H9 (cell line): ENCODE data around the gene IRS2. TPM values are rescaled to one million over a fixed set of nuclear protein-coding genes. Genes with fewer than 3 reads are reported as not detected.

ENCODE experiments used
- DNase-seq: peaks from one replicate; pipeline ENCODE4 v3.0.0-alpha.2; 2017
- H2AFZ ChIP-seq: one replicate; pipeline ENCODE4 v1.6.1; 2013; ENCODE audit warnings: mild to moderate bottlenecking, low read length, control low read depth, moderate library complexity
- H2AK5ac ChIP-seq: 2 replicates; pipeline ENCODE4 v1.6.1; 2013; ENCODE audit warnings: low read length, control low read depth, mixed read lengths; ENCODE audit not compliant: insufficient read length
- H2BK120ac ChIP-seq: one replicate; pipeline ENCODE4 v1.6.1; 2013; ENCODE audit warnings: low read depth, mild to moderate bottlenecking, low read length, control low read depth, inconsistent platforms; ENCODE audit not compliant: poor library complexity, severe bottlenecking
- H2BK12ac ChIP-seq: 2 replicates; pipeline ENCODE4 v1.6.1; 2013; ENCODE audit warnings: low read length, control low read depth, mixed read lengths, low read depth; ENCODE audit not compliant: insufficient read length
- H2BK15ac ChIP-seq: 2 replicates; pipeline ENCODE4 v1.6.1; 2013; ENCODE audit warnings: low read depth, low read length, control low read depth
- H2BK20ac ChIP-seq: one replicate; pipeline ENCODE4 v1.6.1; 2013; ENCODE audit warnings: low read depth, mild to moderate bottlenecking, low read length, control low read depth, inconsistent platforms; ENCODE audit not compliant: poor library complexity, severe bottlenecking
- H2BK5ac ChIP-seq: 2 replicates; pipeline ENCODE4 v1.6.1; 2013; ENCODE audit warnings: low read length, control low read depth, mixed read lengths; ENCODE audit not compliant: insufficient read length
- H3K14ac ChIP-seq: 2 replicates; pipeline ENCODE4 v1.6.1; 2013; ENCODE audit warnings: low read length, control low read depth; ENCODE audit not compliant: insufficient read depth
- H3K18ac ChIP-seq: 2 replicates; pipeline ENCODE4 v1.6.1; 2013; ENCODE audit warnings: low read depth, mild to moderate bottlenecking, mixed read lengths, low read length, control low read depth; ENCODE audit not compliant: insufficient read length
- H3K23ac ChIP-seq: 2 replicates; pipeline ENCODE4 v1.6.1; 2013; ENCODE audit warnings: low read length, control low read depth, mixed read lengths, low read depth; ENCODE audit not compliant: insufficient read length
- H3K23me2 ChIP-seq: 2 replicates; pipeline ENCODE4 v1.6.1; 2013; ENCODE audit warnings: low read depth, mild to moderate bottlenecking, mixed read lengths, low read length, control low read depth; ENCODE audit not compliant: insufficient read length, poor library complexity, severe bottlenecking
- H3K27ac ChIP-seq: 2 replicates; pipeline ENCODE4 v1.5.1; 2013; ENCODE audit warnings: low read length, control low read depth, mixed read lengths, low read depth; ENCODE audit not compliant: insufficient read length
- H3K27me3 ChIP-seq: 2 replicates; pipeline ENCODE4 v1.6.1; 2013; ENCODE audit warnings: low read length, control low read depth, inconsistent platforms; ENCODE audit not compliant: insufficient read depth
- H3K4ac ChIP-seq: 2 replicates; pipeline ENCODE4 v1.6.1; 2013; ENCODE audit warnings: low read depth, mild to moderate bottlenecking, control low read depth, inconsistent platforms, low read length, moderate library complexity
- H3K4me1 ChIP-seq: 2 replicates; pipeline ENCODE4 v1.6.1; 2013; ENCODE audit warnings: low read length, control low read depth, inconsistent platforms; ENCODE audit not compliant: insufficient read depth
- H3K4me2 ChIP-seq: 2 replicates; pipeline ENCODE4 v1.6.1; 2013; ENCODE audit warnings: low read length, control low read depth, mixed read lengths; ENCODE audit not compliant: insufficient read length, insufficient read depth
- H3K56ac ChIP-seq: 2 replicates; pipeline ENCODE4 v1.6.1; 2013; ENCODE audit warnings: low read depth, mild to moderate bottlenecking, mixed read lengths, low read length, control low read depth; ENCODE audit not compliant: insufficient read length
- H3K79me1 ChIP-seq: 2 replicates; pipeline ENCODE4 v1.6.1; 2013; ENCODE audit warnings: low read depth, mild to moderate bottlenecking, moderate library complexity, low read length, control low read depth, inconsistent platforms; ENCODE audit not compliant: insufficient read depth, poor library complexity, severe bottlenecking
- H3K79me2 ChIP-seq: 2 replicates; pipeline ENCODE4 v1.6.1; 2013; ENCODE audit warnings: low read length, control low read depth, inconsistent platforms; ENCODE audit not compliant: insufficient read depth
- H3K9ac ChIP-seq: 2 replicates; pipeline ENCODE4 v1.6.1; 2013; ENCODE audit warnings: low read length, control low read depth, mixed read lengths; ENCODE audit not compliant: insufficient read length; ENCODE audit errors: extremely low read depth
- H3K9me3 ChIP-seq: one replicate; pipeline ENCODE4 v1.6.1; 2013; ENCODE audit warnings: low read depth, low read length, inconsistent platforms; ENCODE audit not compliant: control insufficient read depth
- H3T11ph ChIP-seq: one replicate; pipeline ENCODE4 v1.6.1; 2013; ENCODE audit warnings: mild to moderate bottlenecking, low read length, control low read depth, inconsistent platforms
- H4K20me1 ChIP-seq: one replicate; pipeline ENCODE4 v1.6.1; 2013; ENCODE audit not compliant: control insufficient read depth, insufficient read length, insufficient read depth
- H4K5ac ChIP-seq: 2 replicates; pipeline ENCODE4 v1.6.1; 2013; ENCODE audit warnings: low read depth, mild to moderate bottlenecking, mixed read lengths, low read length, control low read depth; ENCODE audit not compliant: insufficient read length
- H4K8ac ChIP-seq: replicated peaks from 2 replicates; pipeline ENCODE4 v1.6.1; 2013; ENCODE audit warnings: low read length, control low read depth, mixed read lengths, low read depth; ENCODE audit not compliant: insufficient read length
- H4K91ac ChIP-seq: 2 replicates; pipeline ENCODE4 v1.6.1; 2013; ENCODE audit warnings: low read depth, mild to moderate bottlenecking, moderate library complexity, mixed read lengths, low read length, control low read depth; ENCODE audit not compliant: insufficient read length
- H3K27ac Mint-ChIP-seq, 3 experiments: 2 replicates in 2 of 3; 3 replicates in 1 of 3; pipeline ENCODE4 v1.8.0; 2020 to 2021; ENCODE audit warnings: mixed read lengths in 3 of 3, mild to moderate bottlenecking in 1 of 3, moderate library complexity in 1 of 3
- H3K27me3 Mint-ChIP-seq: 2 replicates; pipeline ENCODE4 v1.8.0; 2021; ENCODE audit warnings: low read depth, mild to moderate bottlenecking, moderate library complexity, mixed read lengths
- H3K36me3 Mint-ChIP-seq, 3 experiments: 2 replicates in 2 of 3; 3 replicates in 1 of 3; pipeline ENCODE4 v1.8.0; 2020 to 2021; ENCODE audit warnings: low read depth in 3 of 3, mixed read lengths in 3 of 3; ENCODE audit not compliant: insufficient read depth in 1 of 3
- H3K4me1 Mint-ChIP-seq, 2 experiments: 2 replicates each; pipeline ENCODE4 v1.8.0; 2020; ENCODE audit warnings: mixed read lengths in 2 of 2
- H3K4me3 Mint-ChIP-seq, 2 experiments: 2 replicates in 1 of 2; 3 replicates in 1 of 2; pipeline ENCODE4 v1.8.0; 2020 to 2021; ENCODE audit warnings: mild to moderate bottlenecking in 2 of 2, mixed read lengths in 2 of 2, moderate library complexity in 1 of 2
- H3K9me3 Mint-ChIP-seq, 2 experiments: 2 replicates in 1 of 2; 3 replicates in 1 of 2; pipeline ENCODE4 v1.8.0; 2020; ENCODE audit warnings: mild to moderate bottlenecking in 2 of 2, mixed read lengths in 2 of 2, moderate library complexity in 1 of 2
- CTCF ChIP-seq: fragments of 200-600 bp; sonication (generic); conservative IDR thresholded peaks from 3 replicates; pipeline ENCODE4 v1.8.0; 2021; ENCODE audit warnings: antibody characterized with exemption, mild to moderate bottlenecking
- WGBS: extraction: QIAGEN DNeasy Blood & Tissue Kit; methylation state at CpG from one replicate; pipeline ENCODE4 v1.1.7; 2013; ENCODE audit warnings: missing lambda C conversion rate, low lambda C conversion rate, mixed read lengths; ENCODE audit not compliant: insufficient read length; ENCODE audit errors: extremely low coverage; 5-methylcytosine and 5-hydroxymethylcytosine counted together
- total RNA-seq: library from RNA; stranded (reverse); gene quantifications from 2 replicates; pipeline ENCODE4 v1.2.1, GENCODE V29; 2021

Gene IRS2
- total RNA-seq, 1 experiment from 2014 or later: 10.1 TPM

GRCh38 chr13:109758937-109759480 is 27.4 kb downstream of the IRS2 start:
- no peak overlapping the region for H3K9ac ChIP-seq
- no CpG with 5 or more reads among the region's 15 CpGs for WGBS
- H3T11ph ChIP-seq: no peak overlapping the region
- H3K36me3 Mint-ChIP-seq: peaks cover 5 to 20% (median 11%) of the 10 kb centered on the region in 3 experiments; a peak in 5 of 7 replicates
- H4K8ac ChIP-seq: no peak overlapping the region
- no peak overlapping the region for H3K27ac Mint-ChIP-seq
- H3K14ac ChIP-seq: no peak overlapping the region
- no peak overlapping the region for H3K4me3 Mint-ChIP-seq
- no peak overlapping the region for H2AFZ ChIP-seq
- H3K23ac ChIP-seq: no peak overlapping the region
- H3K27me3 Mint-ChIP-seq: no peaks in the 10 kb centered on the region
- no peak overlapping the region for H3K4ac ChIP-seq
- no peak overlapping the region for H2BK20ac ChIP-seq
- no peak overlapping the region for H2BK5ac ChIP-seq
- H4K5ac ChIP-seq: no peak overlapping the region
- no peaks in the 10 kb centered on the region for H3K79me2 ChIP-seq
- no peak overlapping the region for H3K4me2 ChIP-seq
- peaks cover under 1% of the 10 kb centered on the region for H3K79me1 ChIP-seq
- H4K20me1 ChIP-seq: no peaks in the 10 kb centered on the region
- DNase-seq: no peak
- H3K23me2 ChIP-seq: no peaks in the 10 kb centered on the region
- H3K27me3 ChIP-seq: no peaks in the 10 kb centered on the region
- H3K4me1 Mint-ChIP-seq: peaks cover 24 to 26% of the 10 kb centered on the region in 2 experiments
- no peak overlapping the region for H3K18ac ChIP-seq
- no peak overlapping the region for H2BK120ac ChIP-seq
- H4K91ac ChIP-seq: no peak overlapping the region
- H3K4me1 ChIP-seq: no peaks in the 10 kb centered on the region
- no peaks in the 10 kb centered on the region for H3K9me3 Mint-ChIP-seq
- no peak overlapping the region for H2AK5ac ChIP-seq
- no peak overlapping the region for H3K56ac ChIP-seq
- no peak overlapping the region for H3K27ac ChIP-seq
- no peak overlapping the region for H2BK15ac ChIP-seq
- TF ChIP-seq CTCF: no peak
- H2BK12ac ChIP-seq: no peak overlapping the region
- no peaks in the 10 kb centered on the region for H3K9me3 ChIP-seq
